RWPE2 (cell line): ENCODE measurements around the gene TRPM8.
"Not testable (repeated sequence)": the region's sequence is repeated elsewhere in the genome, so short reads cannot be mapped to it uniquely, and the experiment has no call there.

Experiments
- ATAC-seq: fragments of 200-7000 bp; cut with Tn5 transposase; 3 replicates; pipeline ENCODE4 v1.9.1; 2021; ENCODE audit warnings: low read depth
- DNase-seq: peaks from one replicate; pipeline ENCODE4 v3.0.0-alpha.2; 2020; ENCODE audit warnings: low spot score
- H3K27ac ChIP-seq: fragments of 450-650 bp; 2 replicates; pipeline ENCODE4 v1.5.1; 2017; ENCODE audit warnings: mild to moderate bottlenecking; ENCODE audit not compliant: poor library complexity, severe bottlenecking
- H3K27me3 ChIP-seq: fragments of 250-450 bp; sonication (Bioruptor Pico); 2 replicates; pipeline ENCODE4 v1.5.1; 2021; ENCODE audit warnings: mild to moderate bottlenecking, moderate library complexity; ENCODE audit not compliant: insufficient read depth, poor library complexity, severe bottlenecking
- H3K36me3 ChIP-seq: fragments of 250-450 bp; sonication (Bioruptor Pico); 2 replicates; pipeline ENCODE4 v1.5.1; 2020; ENCODE audit warnings: low read depth, mild to moderate bottlenecking, moderate library complexity
- H3K4me1 ChIP-seq: fragments of 250-450 bp; sonication (Bioruptor Pico); 2 replicates; pipeline ENCODE4 v1.5.1; 2021; ENCODE audit warnings: mild to moderate bottlenecking, moderate library complexity; ENCODE audit not compliant: insufficient read depth, poor library complexity, severe bottlenecking
- H3K4me3 ChIP-seq: fragments of 250-450 bp; sonication (Bioruptor Pico); 2 replicates; pipeline ENCODE4 v1.5.1; 2021; ENCODE audit warnings: mild to moderate bottlenecking, moderate library complexity; ENCODE audit not compliant: severe bottlenecking
- H3K9me3 ChIP-seq: fragments of 250-450 bp; sonication (Bioruptor Pico); 2 replicates; pipeline ENCODE4 v1.5.1; 2021; ENCODE audit warnings: mild to moderate bottlenecking, moderate library complexity; ENCODE audit not compliant: severe bottlenecking
- TF ChIP-seq, protein P1 (sequence below): fragments of 450-650 bp; IDR thresholded peaks from one replicate; pipeline ENCODE4 v1.5.1; 2017; ENCODE audit warnings: mild to moderate bottlenecking, moderate library complexity; ENCODE audit not compliant: poor library complexity, severe bottlenecking

Gene TRPM8

DNA sequence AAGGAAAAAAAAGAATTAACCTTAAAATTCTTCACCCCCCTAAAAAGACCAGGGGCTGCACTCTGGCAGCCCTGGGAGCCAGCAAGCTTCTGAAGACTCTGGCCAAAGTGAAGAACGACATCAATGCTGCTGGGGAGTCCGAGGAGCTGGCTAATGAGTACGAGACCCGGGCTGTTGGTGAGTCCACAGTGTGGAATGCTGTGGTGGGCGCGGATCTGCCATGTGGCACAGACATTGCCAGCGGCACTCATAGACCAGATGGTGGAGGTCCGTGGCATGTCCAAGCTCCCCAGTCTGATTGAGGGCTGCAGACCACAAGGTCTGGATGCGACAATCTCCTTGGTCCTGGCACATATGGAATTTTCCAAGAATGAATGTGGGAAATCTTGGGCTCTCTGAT lies 47.4 kb downstream of the TRPM8 start:
- ATAC-seq (no peak), DNase-seq (no peak)
- H3K27me3 ChIP-seq: no peaks in the 10 kb centered on the region

DNA sequence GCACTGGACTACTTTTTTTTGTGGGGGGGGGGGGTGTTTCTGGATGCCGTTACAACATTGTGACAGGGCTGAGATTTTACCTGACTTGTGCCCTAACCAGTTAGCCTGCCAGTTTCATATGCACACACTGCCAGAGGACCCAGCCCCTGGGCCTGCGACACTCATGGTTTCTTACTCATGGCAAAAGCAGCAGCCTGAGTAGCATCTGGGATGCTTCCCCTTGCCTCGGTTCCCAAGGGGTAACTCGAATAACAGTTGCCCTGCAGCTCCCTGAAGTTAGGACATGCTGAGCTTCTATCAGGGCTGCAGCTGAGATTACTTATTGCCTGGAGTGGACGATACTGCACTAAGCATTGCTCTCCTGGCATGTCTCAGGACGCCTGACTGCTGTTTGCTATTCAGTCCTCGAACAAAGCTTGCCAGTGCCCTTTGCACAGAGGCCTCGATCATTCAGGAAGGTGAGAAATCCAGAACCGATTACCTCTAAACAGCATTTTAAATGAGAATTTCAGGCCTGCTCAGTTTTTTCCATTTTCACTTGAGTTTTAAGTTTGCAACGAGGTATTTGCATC lies 47.9 kb downstream of the TRPM8 start:
- Histone ChIP-seq H3K9me3 (no peaks in the 10 kb centered on the region), H3K27ac (no peak overlapping the region), H3K4me3 (no peak overlapping the region), H3K27me3 (no peaks in the 10 kb centered on the region), H3K4me1 (no peaks in the 10 kb centered on the region), H3K36me3 (no peaks in the 10 kb centered on the region)
- TF ChIP-seq, protein P1, sequence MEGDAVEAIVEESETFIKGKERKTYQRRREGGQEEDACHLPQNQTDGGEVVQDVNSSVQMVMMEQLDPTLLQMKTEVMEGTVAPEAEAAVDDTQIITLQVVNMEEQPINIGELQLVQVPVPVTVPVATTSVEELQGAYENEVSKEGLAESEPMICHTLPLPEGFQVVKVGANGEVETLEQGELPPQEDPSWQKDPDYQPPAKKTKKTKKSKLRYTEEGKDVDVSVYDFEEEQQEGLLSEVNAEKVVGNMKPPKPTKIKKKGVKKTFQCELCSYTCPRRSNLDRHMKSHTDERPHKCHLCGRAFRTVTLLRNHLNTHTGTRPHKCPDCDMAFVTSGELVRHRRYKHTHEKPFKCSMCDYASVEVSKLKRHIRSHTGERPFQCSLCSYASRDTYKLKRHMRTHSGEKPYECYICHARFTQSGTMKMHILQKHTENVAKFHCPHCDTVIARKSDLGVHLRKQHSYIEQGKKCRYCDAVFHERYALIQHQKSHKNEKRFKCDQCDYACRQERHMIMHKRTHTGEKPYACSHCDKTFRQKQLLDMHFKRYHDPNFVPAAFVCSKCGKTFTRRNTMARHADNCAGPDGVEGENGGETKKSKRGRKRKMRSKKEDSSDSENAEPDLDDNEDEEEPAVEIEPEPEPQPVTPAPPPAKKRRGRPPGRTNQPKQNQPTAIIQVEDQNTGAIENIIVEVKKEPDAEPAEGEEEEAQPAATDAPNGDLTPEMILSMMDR: no peak
- DNase-seq (no peak), ATAC-seq (no peak)

More for the DNA sequence above, 47.4 kb downstream of the TRPM8 start:
- Histone ChIP-seq H3K9me3 (no peaks in the 10 kb centered on the region), H3K36me3 (no peaks in the 10 kb centered on the region), H3K27ac (no peak overlapping the region), H3K4me3 (no peak overlapping the region), H3K4me1 (no peaks in the 10 kb centered on the region)
- TF ChIP-seq, protein P1: no peak

DNA sequence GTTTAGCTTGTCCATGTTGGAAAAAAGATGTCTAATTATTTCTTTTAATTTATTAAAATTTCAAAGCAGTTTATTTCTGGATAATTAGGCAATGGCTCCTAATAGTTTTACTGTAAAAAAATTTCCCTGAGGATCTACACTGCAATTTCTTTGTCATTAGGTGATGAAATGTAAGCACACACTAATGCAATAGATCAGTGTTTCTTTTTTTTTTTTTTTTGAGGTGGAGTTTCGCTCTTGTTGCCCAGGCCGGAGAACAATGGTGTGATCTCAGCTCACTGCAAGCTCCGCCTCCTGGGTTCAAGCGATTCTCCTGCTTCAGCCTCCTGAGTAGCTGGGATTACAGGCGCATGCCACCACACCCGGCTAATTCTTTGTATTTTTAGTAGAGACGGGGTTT lies 48.5 kb downstream of the TRPM8 start:
- H3K36me3 ChIP-seq, H3K4me1 ChIP-seq, H3K4me3 ChIP-seq, DNase-seq, ATAC-seq, H3K27me3 ChIP-seq, H3K9me3 ChIP-seq, H3K27ac ChIP-seq: not testable (repeated sequence)

DNA sequence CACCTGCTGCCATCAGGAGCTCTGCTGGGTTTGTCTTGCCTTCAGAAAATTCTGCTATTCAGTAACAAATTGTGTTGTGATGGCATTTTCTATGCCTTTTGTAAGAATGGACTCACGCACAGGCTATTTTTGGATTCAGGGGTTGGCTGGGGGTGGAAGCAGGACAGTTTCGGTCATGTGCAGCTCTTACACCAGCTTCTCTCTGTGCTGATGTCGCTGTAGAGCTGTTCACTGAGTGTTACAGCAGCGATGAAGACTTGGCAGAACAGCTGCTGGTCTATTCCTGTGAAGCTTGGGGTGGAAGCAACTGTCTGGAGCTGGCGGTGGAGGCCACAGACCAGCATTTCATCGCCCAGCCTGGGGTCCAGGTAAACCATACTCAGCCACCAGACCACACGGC lies 49.2 kb downstream of the TRPM8 start:
- Histone ChIP-seq H3K4me3 (no peak overlapping the region), H3K36me3 (no peaks in the 10 kb centered on the region), H3K27ac (no peak overlapping the region), H3K27me3 (no peaks in the 10 kb centered on the region), H3K9me3 (no peaks in the 10 kb centered on the region), H3K4me1 (no peaks in the 10 kb centered on the region)
- ATAC-seq (no peak), DNase-seq (no peak)
- TF ChIP-seq, protein P1: no peak

DNA sequence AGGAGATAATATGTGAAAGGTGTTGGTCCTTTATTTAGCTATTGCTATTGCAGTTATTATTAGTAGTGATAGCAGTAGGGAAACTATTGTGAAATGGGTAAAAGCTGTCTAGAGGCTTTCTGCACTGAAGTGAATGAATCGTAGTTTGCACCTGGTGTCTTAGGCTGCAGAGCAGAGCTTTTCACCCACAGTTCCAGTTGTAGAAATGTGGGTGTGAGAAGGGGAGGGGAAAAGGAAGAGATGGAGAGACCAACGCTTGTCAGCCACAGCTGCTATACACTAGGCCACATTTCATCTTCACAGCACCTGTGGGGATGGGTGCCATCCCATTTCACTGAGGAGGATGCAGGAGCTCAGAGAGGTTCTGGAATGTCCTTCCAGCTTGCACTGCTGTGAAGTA lies 50.0 kb downstream of the TRPM8 start:
- DNase-seq: no peak
- Histone ChIP-seq H3K4me1 (no peaks in the 10 kb centered on the region), H3K27ac (no peak overlapping the region), H3K27me3 (no peaks in the 10 kb centered on the region), H3K4me3 (no peak overlapping the region), H3K9me3 (no peaks in the 10 kb centered on the region), H3K36me3 (no peaks in the 10 kb centered on the region)
- ATAC-seq: no peak
- TF ChIP-seq, protein P1: no peak
